ENCODE results near the gene MIEF1.
A peak's percentile ranks its signal among the peaks of the same experiment; 100 is the strongest.
"Not testable (repeated sequence)": the region's sequence is repeated elsewhere in the genome, so short reads cannot be mapped to it uniquely, and the experiment has no call there.

MIEF1 gene

GRCh38 chr22:39520226-39521105 lies 18.4 kb downstream of the MIEF1 start, which contains the start of gene ATF4:
TSS of gene ATF4 (plus strand) at chr22:39520562. CDS start at chr22:39521446, 884 bp downstream.
- peak; percentile 94 to 95 for DNase-seq (ENCODE audit: low spot score in 2 of 2)
- H3K4me3 Mint-ChIP-seq, result peak within 1 kb of the TSS; percentile 91
- no peaks in the 10 kb centered on the region for H3K27me3 Mint-ChIP-seq
- ATAC-seq (ENCODE audit: low read depth), result peak; percentile 52
- no peaks in the 10 kb centered on the region for H3K9me3 Mint-ChIP-seq
- peak within 1 kb of the TSS; percentile 93 for H3K27ac Mint-ChIP-seq
- peaks cover 23% of the 10 kb centered on the region for H3K36me3 Mint-ChIP-seq
- H3K4me1 Mint-ChIP-seq, result peaks cover 36% of the 10 kb centered on the region

GRCh38 chr22:39521106-39521885 lies 19.2 kb downstream of the MIEF1 start:
- H3K36me3 Mint-ChIP-seq, result peaks cover 22% of the 10 kb centered on the region
- H3K27ac Mint-ChIP-seq, result peak overlapping the region; percentile 93
- ATAC-seq (ENCODE audit: low read depth); H3K27me3 Mint-ChIP-seq; DNase-seq (ENCODE audit: low spot score in 2 of 2); H3K9me3 Mint-ChIP-seq: not testable (repeated sequence)
- H3K4me1 Mint-ChIP-seq, result peaks cover 37% of the 10 kb centered on the region
- peak overlapping the region; percentile 91 for H3K4me3 Mint-ChIP-seq

GRCh38 chr22:39522091-39522490 lies 20.0 kb downstream of the MIEF1 start:
- Mint-ChIP-seq H3K4me1 (peaks cover 40% of the 10 kb centered on the region), H3K36me3 (peaks cover 24% of the 10 kb centered on the region)

GRCh38 chr22:39522567-39523300 lies 20.6 kb downstream of the MIEF1 start:
- no peak for DNase-seq (ENCODE audit: low spot score in 2 of 2)
- peaks cover 24% of the 10 kb centered on the region for H3K36me3 Mint-ChIP-seq

More at GRCh38 chr22:39522091-39522490, 20.0 kb downstream of the MIEF1 start:
- DNase-seq (ENCODE audit: low spot score in 2 of 2); ATAC-seq (ENCODE audit: low read depth); H3K27me3 Mint-ChIP-seq; H3K9me3 Mint-ChIP-seq: not testable (repeated sequence)
- H3K27ac Mint-ChIP-seq, result peak overlapping the region; percentile 93
- H3K4me3 Mint-ChIP-seq, result peak overlapping the region; percentile 91

DNA sequence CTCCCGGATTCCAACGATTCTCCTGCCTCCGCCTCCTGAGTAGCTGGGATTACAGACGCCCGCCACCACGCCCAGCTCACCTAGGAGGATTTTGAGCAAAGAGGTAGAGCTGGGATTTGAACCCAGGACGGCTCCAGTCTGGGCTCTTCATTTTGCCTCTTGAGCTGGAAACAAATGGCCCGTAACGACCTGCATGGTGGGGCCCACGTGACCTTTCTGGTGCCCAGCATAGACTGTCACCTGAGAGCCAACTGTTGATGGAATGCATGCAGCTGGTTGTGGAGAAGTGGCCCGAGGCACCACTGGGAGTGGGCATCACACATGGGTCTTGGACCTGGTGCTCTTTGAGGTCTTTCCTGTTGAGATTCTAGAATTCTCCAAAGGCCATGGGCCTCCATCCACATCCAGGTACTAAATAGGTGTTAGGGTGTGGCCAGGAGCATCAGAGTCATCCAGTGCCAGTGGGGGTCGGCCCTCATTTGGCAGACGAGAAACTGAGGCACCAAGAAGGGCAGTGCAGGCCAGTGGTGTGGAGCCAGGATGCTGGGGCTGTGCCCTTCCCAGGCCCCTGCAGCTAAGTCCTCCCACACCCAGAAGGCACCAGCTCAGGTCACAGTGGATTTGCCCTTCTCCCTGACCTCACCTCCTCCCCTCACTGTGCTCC lies 22.1 kb downstream of the MIEF1 start:
- H3K4me1 Mint-ChIP-seq, result peaks cover 57% of the 10 kb centered on the region
- no peak for ATAC-seq (ENCODE audit: low read depth)

More at GRCh38 chr22:39522567-39523300, 20.6 kb downstream of the MIEF1 start:
- H3K27ac Mint-ChIP-seq, result peak overlapping the region; percentile 93
- H3K9me3 Mint-ChIP-seq, result no peaks in the 10 kb centered on the region
- H3K27me3 Mint-ChIP-seq, result no peaks in the 10 kb centered on the region
- H3K4me1 Mint-ChIP-seq, result peaks cover 46% of the 10 kb centered on the region
- peak overlapping the region; percentile 91 for H3K4me3 Mint-ChIP-seq
- no peak for ATAC-seq (ENCODE audit: low read depth)

DNA sequence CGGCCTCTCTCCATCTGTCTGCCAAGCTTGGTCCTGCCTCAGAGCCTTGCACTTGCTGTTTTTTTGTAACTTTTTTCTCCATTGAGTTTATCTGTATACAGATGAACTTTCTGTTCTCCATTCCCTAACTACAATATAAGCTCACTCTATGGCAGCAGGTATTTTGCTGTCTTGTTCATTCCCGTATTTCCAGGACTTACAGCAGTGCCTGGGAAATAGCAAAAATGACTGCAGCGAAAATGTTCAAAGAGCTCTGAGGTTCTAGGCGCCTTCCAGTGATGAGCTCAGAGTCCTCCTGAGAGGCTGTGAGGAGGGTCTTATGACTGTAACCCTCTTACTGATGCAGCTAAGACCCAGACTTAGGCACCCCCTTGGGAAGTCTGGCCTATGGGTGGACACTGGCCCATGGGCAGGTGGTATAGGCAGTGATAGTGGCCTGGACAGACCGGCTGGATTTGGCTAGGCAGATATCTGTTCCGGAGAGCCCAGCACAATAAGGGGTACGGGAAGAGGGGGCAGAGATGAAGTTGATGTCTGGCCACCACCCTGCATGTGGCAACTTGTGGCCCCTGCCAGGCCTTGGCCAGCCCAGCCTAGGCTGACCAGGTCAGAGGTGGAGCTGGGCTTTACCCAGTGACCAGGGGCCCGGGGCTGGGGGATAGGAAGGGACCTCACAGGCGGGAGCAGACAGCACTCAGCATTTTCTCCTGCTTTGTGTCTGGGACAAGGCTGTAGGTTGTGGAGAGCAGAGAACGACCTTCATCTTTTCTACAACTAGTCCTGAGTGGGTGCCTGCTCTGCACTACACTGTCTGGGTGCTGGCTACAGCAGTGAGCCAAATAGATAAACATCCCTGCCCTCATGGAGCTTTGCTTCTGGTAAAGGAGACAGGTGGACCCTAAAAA lies 22.9 kb downstream of the MIEF1 start:
- peaks cover 28% of the 10 kb centered on the region for H3K36me3 Mint-ChIP-seq
- H3K9me3 Mint-ChIP-seq, result no peaks in the 10 kb centered on the region

More for the DNA sequence above, 22.1 kb downstream of the MIEF1 start:
- Mint-ChIP-seq H3K9me3 (no peaks in the 10 kb centered on the region), H3K36me3 (peaks cover 24% of the 10 kb centered on the region), H3K27ac (peak overlapping the region; percentile 74), H3K27me3 (no peaks in the 10 kb centered on the region), H3K4me3 (peak overlapping the region; percentile 62)
- no peak for DNase-seq (ENCODE audit: low spot score in 2 of 2)

GRCh38 chr22:39525658-39525975 lies 23.5 kb downstream of the MIEF1 start:
- Mint-ChIP-seq H3K9me3 (no peaks in the 10 kb centered on the region), H3K4me1 (peaks cover 67% of the 10 kb centered on the region), H3K27ac (peak overlapping the region; percentile 74), H3K27me3 (no peaks in the 10 kb centered on the region), H3K36me3 (peaks cover 29% of the 10 kb centered on the region), H3K4me3 (peak overlapping the region; percentile 37)
- DNase-seq (ENCODE audit: low spot score in 2 of 2), result no peak
- ATAC-seq (ENCODE audit: low read depth), result no peak

More for the DNA sequence above, 22.9 kb downstream of the MIEF1 start:
- H3K27me3 Mint-ChIP-seq, result no peaks in the 10 kb centered on the region
- DNase-seq (ENCODE audit: low spot score in 2 of 2) (no peak), ATAC-seq (ENCODE audit: low read depth) (no peak)
- peak overlapping the region; percentile 74 for H3K27ac Mint-ChIP-seq
- H3K4me1 Mint-ChIP-seq, result peaks cover 63% of the 10 kb centered on the region
- H3K4me3 Mint-ChIP-seq, result peak overlapping the region; percentile 45

- H3K36me3 Mint-ChIP-seq, result peaks cover 27% of the 10 kb centered on the region
- DNase-seq (ENCODE audit: low spot score in 2 of 2) (no peak), ATAC-seq (ENCODE audit: low read depth) (peak; percentile 16)
- peak overlapping the region; percentile 88 for H3K27ac Mint-ChIP-seq
- no peaks in the 10 kb centered on the region for H3K27me3 Mint-ChIP-seq
- peaks cover 77% of the 10 kb centered on the region for H3K4me1 Mint-ChIP-seq
- peak overlapping the region; percentile 12 for H3K4me3 Mint-ChIP-seq
- no peaks in the 10 kb centered on the region for H3K9me3 Mint-ChIP-seq
These were observed 24.7 kb downstream of the MIEF1 start for GRCh38 chr22:39526736-39527171.

- peaks cover 73% of the 10 kb centered on the region for H3K4me1 Mint-ChIP-seq
- H3K36me3 Mint-ChIP-seq, result peaks cover 23% of the 10 kb centered on the region
- H3K9me3 Mint-ChIP-seq, result no peaks in the 10 kb centered on the region
- ATAC-seq (ENCODE audit: low read depth), result no peak
- H3K27ac Mint-ChIP-seq, result peak overlapping the region; percentile 88
- no peak for DNase-seq (ENCODE audit: low spot score in 2 of 2)
- peak overlapping the region; percentile 54 for H3K4me3 Mint-ChIP-seq
- H3K27me3 Mint-ChIP-seq, result no peaks in the 10 kb centered on the region
These were observed 25.4 kb downstream of the MIEF1 start for GRCh38 chr22:39527481-39527961.

DNA sequence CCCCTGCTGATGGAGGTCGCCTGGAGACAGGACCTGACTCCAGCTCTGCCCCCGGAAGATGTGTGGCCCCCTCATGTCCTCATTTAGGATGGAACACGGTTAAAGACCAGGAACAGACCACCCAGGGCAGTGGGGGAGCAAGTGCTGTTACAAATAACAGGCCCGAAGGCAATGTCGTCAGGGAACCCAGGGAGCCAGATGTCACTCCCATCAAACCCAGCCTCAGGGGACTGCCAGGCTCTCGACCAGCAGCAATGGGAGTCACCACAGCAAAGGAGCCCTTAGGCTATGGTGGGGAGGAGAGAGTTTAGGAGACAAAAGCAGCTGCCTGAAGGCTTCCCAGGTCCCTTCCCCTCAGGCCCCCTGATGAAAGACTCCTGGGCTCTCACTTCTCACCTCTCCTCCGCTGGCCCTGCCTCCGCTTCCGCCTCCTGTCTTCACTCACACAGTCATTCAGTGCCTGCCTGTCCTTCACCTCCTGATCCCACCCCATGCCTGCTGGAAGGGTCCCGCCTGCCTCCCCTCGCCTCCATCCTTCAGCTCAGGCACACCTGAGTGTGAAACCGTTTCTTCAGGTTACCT lies 26.1 kb downstream of the MIEF1 start:
- DNase-seq (ENCODE audit: low spot score in 2 of 2) (no peak), ATAC-seq (ENCODE audit: low read depth) (no peak)
- Mint-ChIP-seq H3K9me3 (no peaks in the 10 kb centered on the region), H3K27me3 (no peaks in the 10 kb centered on the region), H3K36me3 (peaks cover 23% of the 10 kb centered on the region), H3K4me3 (peak overlapping the region; percentile 78), H3K4me1 (peaks cover 67% of the 10 kb centered on the region), H3K27ac (peak overlapping the region; percentile 88)

- Mint-ChIP-seq H3K27me3 (no peaks in the 10 kb centered on the region), H3K4me1 (peaks cover 63% of the 10 kb centered on the region), H3K4me3 (peak overlapping the region; percentile 78), H3K36me3 (peaks cover 20% of the 10 kb centered on the region), H3K27ac (peak overlapping the region; percentile 88), H3K9me3 (no peaks in the 10 kb centered on the region)
- DNase-seq (ENCODE audit: low spot score in 2 of 2) (peak; percentile 93 to 95), ATAC-seq (ENCODE audit: low read depth) (peak; percentile 30)
These were observed 26.8 kb downstream of the MIEF1 start for GRCh38 chr22:39528681-39529486.
